Small intestine (tissue), 7 donors: ENCODE data around the gene SPINT2. TPM values are rescaled to one million over a fixed set of nuclear protein-coding genes. Genes with fewer than 3 reads are reported as not detected.
"Not testable (repeated sequence)": the region's sequence is repeated elsewhere in the genome, so short reads cannot be mapped to it uniquely, and the experiment has no call there.

Experiments used
- DNase-seq, 2 donors: peaks; one replicate each; pipeline versions ENCODE4 v3.0.0 to v3.0.0-alpha.2; 2013
- FAIRE-seq: peaks from 2 replicates; lab custom pipeline; 2012; peaks lifted over from hg19 to GRCh38; lab: Jason Lieb, UNC
- H3K27ac ChIP-seq, 3 donors: one replicate each; pipeline ENCODE4 v1.5.1; 2013; ENCODE audit warnings: low read length in 2 of 3, mild to moderate bottlenecking in 2 of 3, control low read depth in 1 of 3, inconsistent platforms in 1 of 3, low read depth in 1 of 3, moderate library complexity in 1 of 3
- H3K27me3 ChIP-seq, 3 donors: one replicate each; pipeline ENCODE4 v1.6.1; 2013; ENCODE audit warnings: low read length in 3 of 3, inconsistent platforms in 1 of 3; ENCODE audit not compliant: control insufficient read depth in 3 of 3, insufficient read depth in 3 of 3
- H3K36me3 ChIP-seq, 3 donors: one replicate each; pipeline ENCODE4 v1.6.1; 2013; ENCODE audit warnings: low read length in 3 of 3, inconsistent platforms in 1 of 3, low read depth in 1 of 3, mild to moderate bottlenecking in 1 of 3, moderate library complexity in 1 of 3; ENCODE audit not compliant: control insufficient read depth in 3 of 3, insufficient read depth in 2 of 3
- H3K4me1 ChIP-seq, 3 donors: one replicate each; pipeline ENCODE4 v1.6.1; 2013; ENCODE audit warnings: low read length in 2 of 3, inconsistent platforms in 1 of 3, low read depth in 1 of 3, mild to moderate bottlenecking in 1 of 3, moderate library complexity in 1 of 3; ENCODE audit not compliant: control insufficient read depth in 3 of 3, insufficient read depth in 2 of 3
- H3K4me3 ChIP-seq, 3 donors: one replicate each; pipeline ENCODE4 v1.5.1; 2013; ENCODE audit warnings: low read length in 3 of 3, control low read depth in 1 of 3, inconsistent platforms in 1 of 3, low read depth in 1 of 3, mild to moderate bottlenecking in 1 of 3, moderate library complexity in 1 of 3
- H3K9me3 ChIP-seq, 2 donors: one replicate each; pipeline ENCODE4 v1.6.1; 2013; ENCODE audit warnings: low read depth in 1 of 2, low read length in 1 of 2; ENCODE audit not compliant: control insufficient read depth in 2 of 2, insufficient read depth in 1 of 2
- WGBS, 3 donors: extraction: QIAGEN DNeasy Blood & Tissue Kit; methylation state at CpG; one replicate each; pipeline ENCODE4 v1.1.7; 2013; 5-methylcytosine and 5-hydroxymethylcytosine counted together
- polyA plus RNA-seq, 4 donors: library from polyadenylated mRNA; stranded (reverse) in 3 of 4; unstranded in 1 of 4; fragments of 200-250 nt in 3 of 4; fragments of 120-200 nt in 1 of 4; gene quantifications; one replicate each; pipeline versions ENCODE4 v1.2.1 to v1.2.3, GENCODE V29; 2013
- donor health status: healthy with polysubstance abuse.
- donor health status: control.
- donor health status: control.
- donor health status: Bipolar disorder and iron deficiency.
- donor health status: healthy.

The SPINT2 gene
- polyA plus RNA-seq, 4 donors, result 263 to 450 (median 424) TPM

- peak in 1 of 2 donors; percentile 33 for DNase-seq
- Histone ChIP-seq H3K4me1 (peaks cover 1 to 56% (median 2%) of the 10 kb centered on the region in 3 donors), H3K4me3 (no peak overlapping the region), H3K27me3 (peaks cover 0 to 7% (median 0%) of the 10 kb centered on the region in 3 donors), H3K9me3 (peaks cover 0 to 4% of the 10 kb centered on the region in 2 donors), H3K36me3 (peaks cover 0 to 14% (median 0%) of the 10 kb centered on the region in 3 donors), H3K27ac (peak overlapping the region; percentile 14 to 91 (median 56))
- WGBS, 3 donors, result 44 to 80% (median 69%) methylated on average over 18 to 21 of the region's 21 CpGs
- no peak for FAIRE-seq
Measured at GRCh38 chr19:38252941-38253691, 11.3 kb upstream of the SPINT2 start.

GRCh38 chr19:38253788-38254187 lies 10.6 kb upstream of the SPINT2 start:
- peak in 1 of 2 donors; percentile 34 for DNase-seq
- Histone ChIP-seq H3K36me3 (peaks cover 0 to 12% (median 0%) of the 10 kb centered on the region in 3 donors), H3K9me3 (peaks cover 0 to 4% of the 10 kb centered on the region in 2 donors), H3K4me1 (peaks cover 1 to 51% (median 2%) of the 10 kb centered on the region in 3 donors), H3K27me3 (peaks cover 0 to 7% (median 0%) of the 10 kb centered on the region in 3 donors), H3K27ac (peak overlapping the region in 1 of 3 donors; percentile 91), H3K4me3 (no peak overlapping the region)
- WGBS, 3 donors, result 78 to 93% (median 86%) methylated on average over 5 of the region's 5 CpGs
- FAIRE-seq, result no peak

- DNase-seq (peak in 1 of 2 donors; percentile 63), FAIRE-seq (no peak)
- Histone ChIP-seq H3K27me3 (peaks cover 0 to 7% (median 0%) of the 10 kb centered on the region in 3 donors), H3K9me3 (peaks cover 0 to 1% of the 10 kb centered on the region in 2 donors), H3K4me1 (peaks cover under 1 to 42% (median 1%) of the 10 kb centered on the region in 3 donors), H3K27ac (peak overlapping the region in 2 of 3 donors; percentile 4 to 54), H3K4me3 (peak overlapping the region; percentile 38 to 46 (median 42)), H3K36me3 (peaks cover 0 to 12% (median 0%) of the 10 kb centered on the region in 3 donors)
- whole genome bisulfite sequencing, 3 donors, result 53 to 62% (median 61%) methylated on average over 17 of the region's 17 CpGs
Measured at GRCh38 chr19:38255383-38256014, 8.9 kb upstream of the SPINT2 start.

GRCh38 chr19:38261942-38262341 lies 2.4 kb upstream of the SPINT2 start:
- 84 to 95% (median 92%) methylated on average over 10 to 12 of the region's 12 CpGs for WGBS, 3 donors
- DNase-seq, FAIRE-seq, H3K9me3 ChIP-seq, H3K27me3 ChIP-seq, H3K4me3 ChIP-seq, H3K27ac ChIP-seq, H3K36me3 ChIP-seq: not testable (repeated sequence)
- H3K4me1 ChIP-seq, result peaks cover 0 to 28% (median 3%) of the 10 kb centered on the region in 3 donors

GRCh38 chr19:38262585-38263268 lies 1.6 kb upstream of the SPINT2 start:
- 68 to 78% (median 73%) methylated on average over 7 of the region's 7 CpGs for WGBS, 3 donors
- no peaks in the 10 kb centered on the region for H3K36me3 ChIP-seq
- H3K27ac ChIP-seq, result peak overlapping the region; percentile 35 to 90 (median 36)
- H3K9me3 ChIP-seq, result no peaks in the 10 kb centered on the region
- FAIRE-seq, result no peak
- peak; percentile 68 to 75 for DNase-seq
- no peak overlapping the region for H3K4me3 ChIP-seq
- H3K27me3 ChIP-seq, result no peaks in the 10 kb centered on the region
- H3K4me1 ChIP-seq, result peaks cover 0 to 35% (median 3%) of the 10 kb centered on the region in 3 donors

- peak overlapping the region; percentile 90 to 100 (median 94) for H3K27ac ChIP-seq
- no peaks in the 10 kb centered on the region for H3K27me3 ChIP-seq
- H3K4me1 ChIP-seq, result peaks cover 0 to 46% (median 3%) of the 10 kb centered on the region in 3 donors
- DNase-seq (peak; percentile 97), FAIRE-seq (no peak)
- H3K36me3 ChIP-seq, result peaks cover 0 to 7% (median 0%) of the 10 kb centered on the region in 3 donors
- 7 to 13% (median 8%) methylated on average over 21 to 34 of the region's 34 CpGs for WGBS, 3 donors
- no peaks in the 10 kb centered on the region for H3K9me3 ChIP-seq
- peak overlapping the region; percentile 23 to 87 (median 56) for H3K4me3 ChIP-seq
Measured at GRCh38 chr19:38263689-38264485, 486 bp upstream of the SPINT2 start.

- Histone ChIP-seq H3K27ac (peak overlapping the region; percentile 89 to 100 (median 94)), H3K36me3 (peaks cover 0 to 8% (median 0%) of the 10 kb centered on the region in 3 donors), H3K4me1 (peaks cover 0 to 54% (median 3%) of the 10 kb centered on the region in 3 donors), H3K27me3 (no peaks in the 10 kb centered on the region), H3K4me3 (peak overlapping the region; percentile 56 to 87 (median 68)), H3K9me3 (no peaks in the 10 kb centered on the region)
- DNase-seq (peak; percentile 69 to 78), FAIRE-seq (no peak)
- 6 to 39% (median 17%) methylated on average over 14 of the region's 14 CpGs for WGBS, 3 donors
Measured at GRCh38 chr19:38265213-38265861, 964 bp downstream of the SPINT2 start.
